GF-D8 (cell line): Measurements from ENCODE around the gene MPL.

Experiments
- DNase-seq: peaks from one replicate; lab custom pipeline; 2025; lab: John Stamatoyannopoulos, UW

MPL gene

DNA sequence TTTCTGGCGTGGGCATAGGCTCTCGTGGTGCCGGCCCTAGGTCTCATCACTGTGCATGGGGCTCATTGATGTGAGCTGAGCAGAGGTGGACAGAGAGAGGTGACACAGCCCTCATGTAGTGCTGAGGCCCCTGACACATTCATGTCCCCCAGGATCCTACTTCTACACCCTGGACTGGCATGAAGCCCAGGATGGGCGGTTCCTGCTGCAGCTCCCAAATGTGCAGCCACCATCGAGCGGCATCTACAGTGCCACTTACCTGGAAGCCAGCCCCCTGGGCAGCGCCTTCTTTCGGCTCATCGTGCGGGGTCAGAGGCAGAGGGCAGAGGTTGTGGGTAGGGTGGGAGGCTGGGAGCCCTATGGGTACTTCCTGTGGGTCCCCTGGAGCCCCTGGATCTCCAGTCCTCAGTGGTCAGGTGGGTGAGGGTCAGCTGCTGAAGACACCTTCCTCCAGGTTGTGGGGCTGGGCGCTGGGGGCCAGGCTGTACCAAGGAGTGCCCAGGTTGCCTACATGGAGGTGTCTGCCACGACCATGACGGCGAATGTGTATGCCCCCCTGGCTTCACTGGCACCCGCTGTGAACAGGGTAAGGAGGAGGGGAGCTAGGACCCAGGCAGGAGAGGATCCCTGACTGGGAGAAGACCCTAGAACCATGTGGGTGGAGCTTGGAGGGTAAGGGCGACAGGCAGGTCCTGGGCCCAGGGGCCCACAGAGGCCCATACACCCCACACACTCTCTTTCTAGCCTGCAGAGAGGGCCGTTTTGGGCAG, 30.7 kb upstream of the MPL start:
- no peak for DNase-seq

DNA sequence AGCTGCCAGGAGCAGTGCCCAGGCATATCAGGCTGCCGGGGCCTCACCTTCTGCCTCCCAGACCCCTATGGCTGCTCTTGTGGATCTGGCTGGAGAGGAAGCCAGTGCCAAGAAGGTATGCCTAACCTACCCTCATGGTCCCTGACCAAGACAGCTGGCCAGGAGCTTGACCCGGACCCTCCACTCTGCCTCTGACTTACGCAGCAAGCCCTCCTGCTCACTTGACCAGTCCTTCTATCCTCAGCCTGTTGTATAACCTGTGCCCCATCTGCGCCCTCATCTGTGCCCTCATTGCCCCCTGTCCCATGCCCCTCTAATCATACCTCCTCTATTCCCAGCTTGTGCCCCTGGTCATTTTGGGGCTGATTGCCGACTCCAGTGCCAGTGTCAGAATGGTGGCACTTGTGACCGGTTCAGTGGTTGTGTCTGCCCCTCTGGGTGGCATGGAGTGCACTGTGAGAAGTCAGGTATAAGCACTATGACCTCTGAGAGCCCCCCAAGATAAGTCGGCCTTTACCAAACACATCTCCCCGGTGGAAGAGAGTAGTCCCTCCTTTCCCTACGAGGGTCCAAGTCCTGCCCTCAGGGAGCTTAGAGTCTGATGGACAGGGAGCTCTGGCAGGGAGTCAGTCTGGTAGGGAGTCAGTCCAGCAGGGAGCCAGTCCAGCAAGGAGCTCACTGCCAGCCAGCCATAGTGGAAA, 30.0 kb upstream of the MPL start:
- no peak for DNase-seq

DNA sequence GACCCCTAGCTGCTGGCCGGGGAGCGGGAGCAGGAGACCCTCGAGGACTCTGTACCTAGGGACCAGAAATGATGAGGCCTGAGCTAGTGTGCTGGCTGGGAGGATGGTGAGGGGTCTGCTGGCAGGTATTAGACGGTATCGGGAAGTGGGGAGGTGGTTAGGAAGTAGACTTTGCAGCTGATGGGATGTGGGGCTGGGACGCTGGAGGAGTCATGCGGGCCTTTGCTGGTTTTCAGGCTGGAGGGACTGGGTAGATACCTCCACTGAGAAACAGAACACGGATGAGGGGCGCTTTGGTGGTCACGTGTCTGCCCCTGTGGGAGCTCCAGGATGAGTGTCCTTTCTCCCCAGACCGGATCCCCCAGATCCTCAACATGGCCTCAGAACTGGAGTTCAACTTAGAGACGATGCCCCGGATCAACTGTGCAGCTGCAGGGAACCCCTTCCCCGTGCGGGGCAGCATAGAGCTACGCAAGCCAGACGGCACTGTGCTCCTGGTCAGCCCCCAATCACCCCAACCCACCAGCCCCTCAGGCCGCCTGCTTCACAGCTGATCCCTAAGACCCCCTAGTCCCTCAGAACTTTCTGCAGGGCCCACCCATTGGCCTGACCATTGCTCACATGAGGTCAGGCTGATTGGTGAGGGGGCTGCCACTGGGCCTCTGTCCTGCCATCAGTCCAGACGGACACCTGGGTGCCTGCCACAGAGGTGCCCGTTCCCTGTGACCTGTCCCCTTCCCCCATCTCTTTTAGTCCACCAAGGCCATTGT, 28.8 kb upstream of the MPL start:
- no peak for DNase-seq

DNA sequence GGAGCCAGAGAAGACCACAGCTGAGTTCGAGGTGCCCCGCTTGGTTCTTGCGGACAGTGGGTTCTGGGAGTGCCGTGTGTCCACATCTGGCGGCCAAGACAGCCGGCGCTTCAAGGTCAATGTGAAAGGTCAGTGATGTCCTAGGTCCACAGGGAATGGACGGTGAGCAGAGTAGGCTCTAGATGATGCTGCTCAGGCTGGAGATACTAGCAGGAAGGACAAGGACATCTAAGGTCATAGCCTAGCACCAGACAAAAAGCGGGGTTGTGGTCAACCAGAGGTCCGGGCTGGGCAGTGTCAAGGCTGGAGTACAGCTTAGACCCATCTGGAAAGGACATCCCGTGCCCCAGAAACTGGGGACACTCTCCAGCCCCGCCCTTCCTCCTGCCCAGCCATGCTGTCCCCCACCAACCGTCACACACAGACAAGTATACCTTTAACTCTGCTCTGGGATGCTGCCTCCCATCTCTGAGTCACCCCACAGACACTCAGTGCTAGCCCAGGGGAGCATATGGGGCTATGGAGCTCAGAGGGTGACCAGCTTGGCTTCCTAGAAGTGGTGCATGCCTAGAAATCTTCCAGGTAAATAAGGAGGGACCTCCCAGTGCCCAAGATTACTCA, 28.1 kb upstream of the MPL start:
- DNase-seq = no peak

DNA sequence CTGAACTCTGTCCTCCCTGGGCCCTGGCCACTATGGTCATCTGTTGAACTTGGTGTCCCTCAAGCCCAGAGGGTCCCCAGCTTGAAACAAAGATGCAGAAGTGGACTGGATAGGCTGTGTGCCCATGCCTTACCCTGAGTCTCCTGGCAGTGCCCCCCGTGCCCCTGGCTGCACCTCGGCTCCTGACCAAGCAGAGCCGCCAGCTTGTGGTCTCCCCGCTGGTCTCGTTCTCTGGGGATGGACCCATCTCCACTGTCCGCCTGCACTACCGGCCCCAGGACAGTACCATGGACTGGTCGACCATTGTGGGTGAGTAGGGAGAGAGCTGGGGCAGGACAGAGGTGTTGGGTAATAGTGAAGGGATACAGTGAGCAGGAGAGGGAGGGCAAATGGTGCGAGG, 26.1 kb upstream of the MPL start:
- no peak for DNase-seq

DNA sequence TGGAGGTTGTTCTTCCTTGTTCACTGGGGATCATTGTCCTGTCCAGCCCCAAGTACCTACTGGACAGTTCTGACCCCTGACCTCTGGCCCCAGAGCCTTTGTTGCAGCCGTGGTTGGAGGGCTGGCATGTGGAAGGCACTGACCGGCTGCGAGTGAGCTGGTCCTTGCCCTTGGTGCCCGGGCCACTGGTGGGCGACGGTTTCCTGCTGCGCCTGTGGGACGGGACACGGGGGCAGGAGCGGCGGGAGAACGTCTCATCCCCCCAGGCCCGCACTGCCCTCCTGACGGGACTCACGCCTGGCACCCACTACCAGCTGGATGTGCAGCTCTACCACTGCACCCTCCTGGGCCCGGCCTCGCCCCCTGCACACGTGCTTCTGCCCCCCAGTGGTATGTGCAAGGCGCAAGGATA, 25.4 kb upstream of the MPL start:
- DNase-seq = no peak

GRCh38 chr1:43312663-43313515, 24.7 kb upstream of the MPL start:
- no peak for DNase-seq

- DNase-seq = no peak
Measured at GRCh38 chr1:43313771-43314170, 23.8 kb upstream of the MPL start.

DNA sequence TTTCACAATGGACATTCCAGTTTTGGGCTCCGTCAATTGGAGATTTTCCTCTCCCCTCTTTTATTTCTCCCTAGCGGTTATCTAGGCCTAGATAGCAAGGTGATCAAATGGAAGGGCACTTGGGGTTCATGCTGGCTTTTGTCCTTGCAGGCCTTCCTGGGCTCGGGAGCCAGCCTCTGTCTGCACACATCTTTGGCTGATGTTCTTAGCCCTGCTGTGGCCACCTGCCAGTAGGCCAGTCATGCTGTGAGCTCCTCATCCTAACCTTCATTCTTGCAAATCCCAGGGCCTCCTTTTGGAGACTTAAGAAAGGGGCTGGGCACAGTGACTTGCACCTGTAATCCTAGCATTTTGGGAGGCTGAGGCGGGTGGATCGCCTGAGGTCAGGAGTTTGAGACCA, 23.4 kb upstream of the MPL start:
- no peak for DNase-seq

- DNase-seq = no peak
Measured at GRCh38 chr1:43315481-43315880, 22.1 kb upstream of the MPL start.

GRCh38 chr1:43315963-43316737, 21.5 kb upstream of the MPL start:
- no peak for DNase-seq

DNA sequence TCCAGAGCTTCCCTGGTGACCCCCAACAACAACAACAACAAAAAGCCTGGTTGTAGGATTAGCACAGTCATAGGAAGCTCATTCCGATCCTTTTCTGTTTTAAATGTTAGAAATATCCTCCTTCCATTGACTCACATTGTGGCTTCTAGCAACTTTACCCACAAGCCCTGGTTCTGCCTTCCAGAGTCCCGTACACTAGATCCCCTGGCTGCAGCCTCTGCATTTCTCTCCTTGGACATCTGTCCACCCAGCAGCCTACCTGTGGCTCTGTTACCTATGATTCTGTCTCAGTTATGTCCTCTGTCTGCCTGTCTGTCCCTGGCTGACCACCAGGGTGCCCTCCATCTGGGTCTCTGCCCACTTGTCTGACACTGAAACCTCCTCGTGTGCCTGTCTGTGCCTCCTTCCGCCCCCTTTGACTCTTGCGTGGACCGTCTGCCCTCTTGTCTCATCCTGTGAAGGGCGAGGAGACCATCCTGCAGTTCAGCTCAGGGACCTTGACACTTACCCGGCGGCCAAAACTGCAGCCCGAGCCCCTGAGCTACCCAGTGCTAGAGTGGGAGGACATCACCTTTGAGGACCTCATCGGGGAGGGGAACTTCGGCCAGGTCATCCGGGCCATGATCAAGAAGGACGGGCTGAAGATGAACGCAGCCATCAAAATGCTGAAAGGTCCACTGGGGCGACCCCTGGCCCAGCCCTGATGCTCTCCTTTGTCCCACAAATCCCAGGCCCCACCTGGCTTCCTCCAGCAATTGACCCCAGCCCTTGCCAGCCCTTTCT, 20.7 kb upstream of the MPL start:
- DNase-seq = no peak

DNA sequence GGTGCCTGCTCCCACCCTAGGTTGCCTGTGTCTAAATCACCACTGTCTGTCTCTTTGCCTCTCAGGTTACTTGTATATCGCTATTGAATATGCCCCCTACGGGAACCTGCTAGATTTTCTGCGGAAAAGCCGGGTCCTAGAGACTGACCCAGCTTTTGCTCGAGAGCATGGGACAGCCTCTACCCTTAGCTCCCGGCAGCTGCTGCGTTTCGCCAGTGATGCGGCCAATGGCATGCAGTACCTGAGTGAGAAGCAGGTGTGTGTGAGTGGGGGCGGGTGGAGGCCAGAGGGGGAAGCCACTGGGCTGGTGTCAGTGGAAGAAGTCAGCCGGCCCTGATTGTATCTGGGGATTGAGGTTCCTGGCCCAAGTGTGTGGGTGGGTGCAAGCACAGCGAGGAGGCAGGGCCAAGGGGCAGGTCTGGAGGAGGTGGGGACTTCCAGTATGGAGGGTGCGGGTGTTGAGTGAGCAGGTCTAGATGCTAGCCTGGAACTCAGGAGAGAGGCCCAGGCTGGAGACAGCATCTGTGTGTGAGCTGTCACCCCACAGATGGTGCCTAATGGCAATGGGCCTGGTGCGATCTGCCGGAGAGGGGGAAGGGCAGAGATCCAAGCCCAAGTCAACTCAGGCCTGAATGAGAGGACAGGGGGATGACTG, 19.7 kb upstream of the MPL start:
- no peak for DNase-seq

- DNase-seq = no peak
Measured at GRCh38 chr1:43318831-43319230, 18.8 kb upstream of the MPL start.

DNA sequence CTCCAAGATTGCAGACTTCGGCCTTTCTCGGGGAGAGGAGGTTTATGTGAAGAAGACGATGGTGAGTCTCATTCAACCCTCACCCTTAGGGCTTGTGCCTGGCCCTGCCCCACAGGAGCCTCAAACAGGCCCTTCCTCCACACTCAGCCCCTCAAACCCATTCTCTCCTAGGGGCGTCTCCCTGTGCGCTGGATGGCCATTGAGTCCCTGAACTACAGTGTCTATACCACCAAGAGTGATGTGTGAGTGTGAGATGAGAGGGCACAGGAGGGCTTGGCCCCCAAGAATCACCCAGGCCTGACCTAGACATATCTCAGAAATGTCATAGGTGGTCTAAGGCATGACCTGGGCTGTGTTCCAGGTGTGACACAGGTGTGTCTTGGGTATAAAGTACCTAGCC, 18.3 kb upstream of the MPL start:
- no peak for DNase-seq

- DNase-seq = no peak
Measured at GRCh38 chr1:43319766-43320165, 17.9 kb upstream of the MPL start.

GRCh38 chr1:43321331-43321891, 16.2 kb upstream of the MPL start:
- DNase-seq = no peak

- no peak for DNase-seq
Measured at GRCh38 chr1:43322506-43322905, 15.1 kb upstream of the MPL start.

GRCh38 chr1:43324810-43325209, 12.8 kb upstream of the MPL start:
- no peak for DNase-seq
